Measurements from ENCODE around the gene ZBTB20. TPM values are rescaled to one million over a fixed set of nuclear protein-coding genes. Genes with fewer than 3 reads are reported as not detected.

ZBTB20 gene
- polyA plus RNA-seq, 1 donor from 2014 or later: 4.8 TPM

- Histone ChIP-seq H3K79me2 (replicated peaks; ENCODE audit: insufficient read depth, low read length) (no peaks in the 10 kb centered on the region), H3K4me2 (ENCODE audit: low read length) (no peak overlapping the region), H2AFZ (ENCODE audit: low read depth, low read length) (no peak overlapping the region), H3F3A (ENCODE audit: insufficient read depth, low read length, poor library complexity, severe bottlenecking) (no peaks in the 10 kb centered on the region), H3K27ac (ENCODE audit: low read length) (no peak overlapping the region), H4K20me1 (ENCODE audit: insufficient read depth) (no peaks in the 10 kb centered on the region), H3K4me3 (ENCODE audit: low read length) (no peak overlapping the region), H3K9me3 (ENCODE audit: low read length) (peaks cover 5% of the 10 kb centered on the region), H3K36me3 (ENCODE audit: insufficient read depth, low read length) (no peaks in the 10 kb centered on the region), H3K27me3 (ENCODE audit: insufficient read depth, low read depth, low read length) (no peaks in the 10 kb centered on the region), H3K9ac (ENCODE audit: low read length) (no peak overlapping the region), H3K9me2 (ENCODE audit: insufficient read depth, low read length) (no peaks in the 10 kb centered on the region)
- TF ChIP-seq CTCF (IDR thresholded peaks at IDR 0.05; ENCODE audit: poor library complexity, severe bottlenecking) (no peak), POLR2AphosphoS5 (IDR thresholded peaks at IDR 0.05) (no peak), MXI1 (conservative IDR thresholded peaks at IDR 0.05; ENCODE audit: poor library complexity, severe bottlenecking) (no peak), SMC3 (conservative IDR thresholded peaks at IDR 0.05; ENCODE audit: poor library complexity) (no peak), EP300 (conservative IDR thresholded peaks at IDR 0.05; ENCODE audit: poor library complexity, severe bottlenecking) (no peak), EZH2 (IDR thresholded peaks at IDR 0.05; ENCODE audit: borderline replicate concordance, insufficient read depth, low read length, poor library complexity, severe bottlenecking) (no peak)
Observed at GRCh38 chr3:114775395-114775794, 371.7 kb downstream of the ZBTB20 start.

- H3K9me2 ChIP-seq (ENCODE audit: insufficient read depth, low read length): no peaks in the 10 kb centered on the region
- H3K79me2 ChIP-seq (replicated peaks; ENCODE audit: insufficient read depth, low read length): no peaks in the 10 kb centered on the region
- H4K20me1 ChIP-seq (ENCODE audit: insufficient read depth): no peaks in the 10 kb centered on the region
- H3K4me3 ChIP-seq (ENCODE audit: low read length): no peak overlapping the region
- no peaks in the 10 kb centered on the region for H3K36me3 ChIP-seq (ENCODE audit: insufficient read depth, low read length)
- no peaks in the 10 kb centered on the region for H3F3A ChIP-seq (ENCODE audit: insufficient read depth, low read length, poor library complexity, severe bottlenecking)
- TF ChIP-seq MXI1 (conservative IDR thresholded peaks at IDR 0.05; ENCODE audit: poor library complexity, severe bottlenecking) (no peak), SMC3 (conservative IDR thresholded peaks at IDR 0.05; ENCODE audit: poor library complexity) (no peak), EP300 (conservative IDR thresholded peaks at IDR 0.05; ENCODE audit: poor library complexity, severe bottlenecking) (no peak), RAD21 (conservative IDR thresholded peaks at IDR 0.05) (no peak), REST (IDR thresholded peaks at IDR 0.05; ENCODE audit: borderline replicate concordance) (no peak), CTCF (IDR thresholded peaks at IDR 0.05; ENCODE audit: poor library complexity, severe bottlenecking) (no peak), TAF1 (IDR thresholded peaks at IDR 0.05; ENCODE audit: low read depth) (no peak), EZH2 (IDR thresholded peaks at IDR 0.05; ENCODE audit: borderline replicate concordance, insufficient read depth, low read length, poor library complexity, severe bottlenecking) (no peak), POLR2AphosphoS5 (IDR thresholded peaks at IDR 0.05) (no peak)
- H3K27ac ChIP-seq (ENCODE audit: low read length): no peak overlapping the region
- peaks cover 5% of the 10 kb centered on the region for H3K9me3 ChIP-seq (ENCODE audit: low read length)
- no peaks in the 10 kb centered on the region for H3K27me3 ChIP-seq (ENCODE audit: insufficient read depth, low read depth, low read length)
- H3K9ac ChIP-seq (ENCODE audit: low read length): no peak overlapping the region
- H3K4me2 ChIP-seq (ENCODE audit: low read length): no peak overlapping the region
- no peak overlapping the region for H2AFZ ChIP-seq (ENCODE audit: low read depth, low read length)
Observed at GRCh38 chr3:114770874-114771273, 376.2 kb downstream of the ZBTB20 start.

Measured in neural cell (in vitro differentiated cells).